Suppressor macrophage (primary cell): Measurements from ENCODE around the gene OSGIN1.
"Not testable (repeated sequence)": the region's sequence is repeated elsewhere in the genome, so short reads cannot be mapped to it uniquely, and the experiment has no call there.

Experiments used
- DNase-seq, 4 experiments: peaks; one replicate each; pipeline ENCODE4 v3.0.0-alpha.2; 2020 to 2022

OSGIN1 gene

DNA sequence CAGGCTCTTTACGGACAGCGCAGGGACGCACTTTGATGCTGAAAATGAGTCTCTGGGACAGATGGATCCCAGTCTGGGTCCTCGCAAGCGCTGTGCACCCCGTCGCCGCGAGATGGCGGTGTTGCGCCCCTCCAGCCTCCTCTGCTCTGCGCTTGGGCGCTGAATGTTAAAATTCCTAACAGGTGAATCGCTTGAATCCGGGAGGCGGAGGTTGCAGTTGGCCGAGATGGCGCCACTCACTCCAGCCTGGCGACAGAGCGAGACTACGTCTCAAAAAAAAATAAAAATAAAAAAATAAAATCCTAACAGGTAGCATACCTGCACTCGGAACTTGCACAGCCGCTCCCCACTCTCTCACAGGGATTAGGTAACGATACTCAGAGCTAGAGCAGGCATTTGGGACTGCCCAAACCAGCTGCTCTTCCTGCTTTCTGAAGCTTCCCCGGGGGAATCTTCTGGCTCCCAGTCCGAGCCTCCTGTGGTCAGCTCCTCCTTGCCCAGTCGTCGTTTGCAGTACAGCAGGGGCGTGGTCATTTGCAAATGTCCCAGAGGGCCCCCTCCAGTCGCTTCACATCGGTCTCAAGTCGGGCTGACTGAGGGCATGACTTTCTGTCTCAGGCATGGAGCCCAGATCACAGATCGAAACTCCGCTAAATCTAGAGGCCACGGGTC lies 26.2 kb upstream of the OSGIN1 start:
- DNase-seq = peak; percentile 59 to 80 (median 77)

DNA sequence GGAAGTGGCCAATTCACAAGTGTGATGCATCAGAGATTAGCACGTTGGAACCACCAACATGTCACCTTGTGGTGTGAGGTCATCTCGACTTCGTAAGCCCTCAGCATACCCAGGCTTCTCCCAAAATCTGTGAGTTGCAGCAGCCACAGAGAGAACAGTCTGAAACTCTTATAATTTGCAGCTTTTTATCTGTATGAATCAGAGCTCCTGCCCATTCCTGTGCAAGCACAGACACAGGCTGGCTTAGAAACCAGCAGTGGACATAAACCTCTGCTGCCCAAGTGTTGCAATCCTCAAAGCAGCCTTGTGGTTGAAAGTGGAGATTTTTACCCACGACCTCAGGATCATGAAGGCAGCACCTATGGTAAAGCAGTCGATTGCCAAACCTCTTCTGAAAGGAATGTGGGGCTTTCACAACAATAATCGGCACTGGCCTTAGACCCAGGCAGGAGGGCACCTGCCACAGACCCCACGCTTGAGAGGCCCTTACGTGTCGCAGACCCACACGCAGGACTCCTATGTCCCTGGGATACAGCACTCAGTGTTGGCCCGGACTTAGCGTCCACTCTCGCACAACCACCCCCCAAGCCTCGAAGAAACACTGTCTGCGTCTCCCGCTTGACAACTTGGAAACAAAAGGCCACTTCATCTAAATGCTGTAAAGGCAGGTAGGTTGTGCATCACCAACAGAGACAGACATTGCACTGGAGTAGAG lies 24.5 kb upstream of the OSGIN1 start:
- no peak for DNase-seq

DNA sequence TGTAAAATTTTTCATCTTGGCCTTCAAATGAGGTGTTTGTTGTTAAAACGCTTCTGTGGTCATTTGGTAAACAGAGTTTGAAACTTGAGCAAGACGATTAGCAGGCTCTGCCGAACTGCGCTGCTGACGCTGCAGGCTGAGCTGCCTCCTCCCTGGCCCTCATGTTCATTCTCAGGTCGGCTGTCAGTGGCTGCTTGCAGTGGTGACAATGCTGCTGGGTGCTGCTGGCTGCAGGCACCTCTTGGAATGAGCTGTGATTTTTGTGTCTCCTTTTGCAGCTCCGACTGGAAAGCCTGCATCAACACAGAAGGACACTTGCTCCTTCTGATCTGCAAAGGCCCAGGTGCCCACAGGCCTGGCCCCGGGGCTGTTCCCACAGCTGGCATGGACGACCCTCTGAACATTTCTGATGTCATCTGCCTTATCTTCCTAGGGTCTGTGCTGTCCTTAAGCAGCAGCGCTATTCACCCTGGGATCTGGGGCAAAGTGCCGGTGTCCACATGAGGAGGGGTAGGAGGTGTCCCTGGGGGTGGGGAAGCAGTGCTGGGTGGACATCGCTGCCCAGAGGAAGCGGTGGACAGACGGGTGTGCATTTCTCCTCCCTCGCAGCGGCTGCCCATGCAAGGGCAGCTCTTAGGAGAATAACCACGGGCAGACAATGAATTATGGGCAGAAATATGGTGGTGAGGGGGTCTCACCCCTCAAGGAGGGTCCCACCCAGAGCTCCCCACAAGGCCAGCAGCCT lies 23.1 kb upstream of the OSGIN1 start:
- DNase-seq = no peak

DNA sequence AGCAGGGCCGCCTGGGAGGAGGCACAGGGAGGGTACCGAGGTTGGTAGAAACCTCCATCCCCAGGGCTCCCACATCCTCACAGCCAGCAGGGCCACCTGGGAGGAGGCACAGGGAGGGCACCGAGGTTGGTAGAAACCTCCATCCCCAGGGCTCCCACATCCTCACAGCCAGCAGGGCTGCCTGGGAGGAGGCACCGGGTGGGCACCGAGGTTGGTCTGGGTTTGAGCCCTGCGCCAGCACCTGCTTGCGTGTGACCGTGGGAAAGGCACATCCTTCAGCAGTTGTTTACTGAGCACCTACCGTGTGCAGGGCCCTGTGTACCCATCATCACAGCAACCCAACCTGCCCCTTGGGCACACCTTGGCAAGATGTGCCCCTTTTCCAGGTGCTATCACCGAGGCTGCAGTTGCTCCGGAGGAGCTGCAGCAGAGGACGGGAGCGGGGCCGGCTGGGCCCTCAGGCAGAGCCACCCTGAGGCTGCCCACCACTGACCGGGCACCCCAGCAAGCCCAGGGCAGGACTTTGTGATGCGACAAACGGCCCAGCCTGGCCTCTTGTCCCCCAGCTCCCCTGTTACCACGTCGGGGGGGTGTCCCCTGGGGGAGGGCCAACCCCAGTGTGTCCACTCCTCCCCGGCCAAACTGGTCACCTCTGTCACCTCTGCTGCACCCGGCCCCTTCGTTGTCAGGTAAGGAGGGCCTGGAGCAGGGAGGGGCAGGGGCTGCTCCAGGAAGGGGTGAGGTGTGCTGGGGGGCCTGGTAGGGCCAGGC lies 22.1 kb upstream of the OSGIN1 start:
- no peak for DNase-seq

DNA sequence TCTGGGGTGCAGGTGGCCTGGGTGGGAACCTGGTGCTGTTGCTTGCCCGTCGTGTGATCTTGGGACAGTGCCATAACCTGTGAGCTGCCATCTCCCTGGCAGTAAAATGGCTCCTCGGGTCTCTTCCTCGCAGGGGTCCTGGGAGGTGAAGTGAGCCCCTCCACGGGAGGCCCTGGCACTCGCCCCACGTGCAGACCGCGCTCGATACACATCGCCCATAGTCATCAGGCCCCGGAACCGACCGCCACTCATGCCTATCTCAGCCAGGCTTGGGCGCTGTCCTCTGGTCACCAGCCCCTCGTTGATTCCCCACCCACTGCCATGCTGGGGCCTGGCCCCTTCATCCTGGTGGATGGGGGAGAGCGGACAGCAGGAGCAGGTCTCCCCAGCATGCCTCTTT lies 21.5 kb upstream of the OSGIN1 start:
- no peak for DNase-seq

DNA sequence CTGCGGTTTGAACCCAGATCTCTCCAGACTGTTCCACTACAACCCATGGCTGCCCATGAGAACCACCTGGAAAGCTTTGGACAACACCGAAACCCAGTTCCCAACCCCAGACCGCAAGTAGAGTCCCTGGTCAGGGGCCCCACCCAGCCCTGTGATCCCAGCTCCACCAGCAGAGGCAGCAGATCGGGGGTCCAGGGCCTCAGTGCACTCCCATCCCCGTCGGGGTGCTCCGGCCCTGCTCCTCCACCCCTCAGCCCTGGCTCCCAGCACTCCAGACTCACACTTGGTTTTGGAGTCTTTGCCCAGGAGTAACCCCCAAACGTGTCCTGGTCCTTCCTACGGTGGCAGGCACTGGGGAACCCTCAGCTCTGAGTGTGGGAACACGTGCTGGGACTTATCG lies 20.7 kb upstream of the OSGIN1 start:
- no peak for DNase-seq

DNA sequence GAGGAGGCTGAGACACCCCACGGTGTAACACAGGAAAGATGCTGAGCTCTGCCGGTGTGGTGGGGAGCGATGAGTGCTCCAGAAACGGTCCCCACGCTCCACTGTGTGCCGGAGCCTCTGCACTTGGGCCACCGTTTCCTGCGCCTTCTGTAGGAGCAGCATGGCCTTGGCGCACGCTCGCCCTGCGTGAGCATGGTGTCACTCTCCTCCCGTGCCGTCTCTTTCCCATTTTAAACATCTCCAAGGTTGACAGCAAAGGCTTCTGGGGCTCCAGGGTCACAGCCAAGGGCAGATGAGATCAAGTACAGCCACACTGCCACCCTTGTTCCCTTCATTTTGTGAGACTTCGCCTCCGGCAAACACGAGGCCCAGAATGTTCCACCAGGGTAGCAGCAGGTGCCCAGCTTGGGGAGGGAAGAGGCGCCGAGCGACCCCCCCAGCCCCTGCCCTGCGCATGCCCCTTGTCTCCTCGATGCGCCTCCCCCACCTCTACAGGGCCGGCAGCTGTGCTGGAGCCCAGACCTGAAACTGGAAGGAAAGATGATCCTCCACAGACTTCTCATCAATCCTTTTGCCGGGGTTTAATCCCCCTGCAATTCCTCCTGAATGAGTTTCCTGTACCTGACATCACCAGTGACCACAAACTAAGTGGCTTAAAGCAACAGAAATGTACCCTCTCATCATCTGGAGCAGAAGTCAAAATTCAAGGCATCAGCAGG lies 19.9 kb upstream of the OSGIN1 start:
- DNase-seq = no peak

DNA sequence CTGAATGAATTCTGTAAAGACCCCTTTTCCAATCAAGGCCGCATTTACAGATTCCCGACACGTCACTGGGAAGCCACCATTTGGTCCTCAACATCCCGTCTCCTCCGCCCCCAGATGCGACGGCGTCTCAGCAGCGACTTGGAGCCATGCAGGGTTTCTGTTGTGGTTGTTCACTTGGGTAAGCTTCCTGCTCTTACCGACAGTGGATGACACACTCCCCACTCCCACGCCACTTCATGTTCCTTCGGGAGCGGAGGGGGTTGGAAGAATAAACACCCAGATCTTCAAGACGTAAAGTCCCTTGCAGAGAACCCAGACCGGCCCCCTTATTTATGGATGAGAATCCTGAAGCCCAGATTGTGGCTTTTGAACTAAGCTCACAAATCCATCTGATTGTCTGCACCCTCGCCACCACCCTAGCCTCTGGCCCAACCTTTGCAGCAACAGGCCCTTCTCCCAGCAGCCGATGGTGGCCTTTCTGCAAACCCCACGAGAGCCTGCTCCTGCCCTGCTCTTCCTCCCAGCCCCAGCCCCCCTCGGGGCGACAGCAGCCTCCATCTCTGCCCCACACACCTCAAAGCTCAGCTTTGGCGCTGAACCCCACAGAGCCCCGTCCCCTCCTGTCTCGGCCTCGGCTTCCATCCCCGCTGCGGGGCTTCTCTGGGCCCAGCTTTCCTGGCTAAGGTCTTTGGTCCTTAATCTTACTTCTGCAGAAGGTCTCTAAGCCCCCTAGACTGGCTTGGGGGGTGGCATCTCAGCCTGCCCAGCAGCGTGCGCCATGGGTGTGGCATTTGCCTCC lies 19.0 kb upstream of the OSGIN1 start:
- peak in 2 of 4 experiments; percentile 17 to 41 for DNase-seq

DNA sequence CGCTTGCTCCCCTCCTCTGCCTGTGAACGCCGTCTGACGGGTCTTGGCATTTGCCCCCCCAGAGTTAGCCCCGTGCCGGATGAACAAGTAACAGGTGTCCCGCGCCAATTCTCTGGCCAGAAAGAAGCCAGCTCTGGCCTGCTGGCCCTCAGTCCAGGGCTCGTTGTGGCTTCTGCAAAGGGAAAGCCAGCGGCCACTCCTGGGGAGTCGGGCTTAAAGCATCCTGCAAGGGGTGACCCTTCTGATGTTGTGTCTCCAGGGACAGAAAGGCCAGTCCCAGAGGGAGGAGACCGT lies 18.4 kb upstream of the OSGIN1 start:
- DNase-seq = no peak

DNA sequence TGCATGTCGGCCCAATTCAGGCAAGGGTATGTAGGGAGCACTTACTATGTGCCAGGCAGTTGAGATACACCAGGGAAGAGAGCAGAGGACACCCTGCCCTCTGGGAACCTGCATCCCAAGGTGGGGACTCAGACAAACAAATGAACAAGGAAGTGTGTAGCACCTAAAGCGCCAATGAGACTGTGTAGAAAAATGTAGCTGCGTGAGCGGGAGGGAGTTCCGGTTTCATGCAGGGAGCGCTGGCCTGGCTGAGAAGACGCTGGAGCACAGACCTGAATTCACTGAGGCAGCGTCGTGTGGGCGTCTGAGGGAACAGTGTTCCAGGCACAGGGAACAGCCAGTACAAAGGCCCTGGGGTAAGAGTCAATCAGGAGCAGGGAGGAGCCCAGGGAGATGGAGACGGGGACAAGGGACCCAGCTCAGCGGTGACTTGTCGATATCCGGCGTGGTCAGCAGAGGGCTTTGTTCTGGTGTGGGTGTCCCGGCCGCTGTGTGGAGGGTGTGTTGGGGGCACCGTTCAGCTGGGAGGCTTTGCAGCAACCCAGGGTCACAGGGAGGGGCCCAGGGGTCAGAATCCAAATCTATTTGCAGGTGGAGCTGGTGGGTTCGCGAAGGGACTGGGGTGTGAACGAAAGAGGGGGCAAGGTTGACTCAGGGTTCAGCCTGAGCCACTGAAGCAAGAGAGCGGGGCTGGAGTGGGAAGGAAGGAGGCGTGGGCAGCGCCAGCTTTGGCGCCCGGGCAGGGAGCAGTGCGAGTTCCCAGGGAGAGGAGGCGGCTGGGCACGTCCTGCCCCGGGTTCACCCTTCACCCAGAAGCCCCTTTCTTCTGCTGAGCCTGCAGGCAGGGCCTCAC lies 17.8 kb upstream of the OSGIN1 start:
- DNase-seq = no peak

DNA sequence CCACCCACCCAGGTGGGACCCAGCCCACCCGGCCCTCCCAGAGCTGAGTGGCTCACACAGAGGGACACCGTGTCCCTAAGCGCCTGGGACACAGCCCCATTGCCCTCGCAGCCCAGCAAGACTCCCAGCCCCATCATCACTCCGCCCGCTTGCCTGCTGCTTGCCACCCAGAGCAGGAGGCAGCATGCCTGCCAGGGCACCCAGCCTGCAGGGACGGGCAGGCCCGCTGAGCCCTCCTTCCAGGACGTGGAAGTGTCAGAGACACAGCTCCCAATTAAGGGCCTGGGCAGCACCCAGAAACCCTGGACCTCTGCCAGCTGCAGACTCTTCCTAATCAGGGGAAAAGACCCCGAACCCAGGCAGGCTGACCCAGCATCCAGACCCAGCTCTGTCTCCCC lies 17.2 kb upstream of the OSGIN1 start:
- no peak for DNase-seq

DNA sequence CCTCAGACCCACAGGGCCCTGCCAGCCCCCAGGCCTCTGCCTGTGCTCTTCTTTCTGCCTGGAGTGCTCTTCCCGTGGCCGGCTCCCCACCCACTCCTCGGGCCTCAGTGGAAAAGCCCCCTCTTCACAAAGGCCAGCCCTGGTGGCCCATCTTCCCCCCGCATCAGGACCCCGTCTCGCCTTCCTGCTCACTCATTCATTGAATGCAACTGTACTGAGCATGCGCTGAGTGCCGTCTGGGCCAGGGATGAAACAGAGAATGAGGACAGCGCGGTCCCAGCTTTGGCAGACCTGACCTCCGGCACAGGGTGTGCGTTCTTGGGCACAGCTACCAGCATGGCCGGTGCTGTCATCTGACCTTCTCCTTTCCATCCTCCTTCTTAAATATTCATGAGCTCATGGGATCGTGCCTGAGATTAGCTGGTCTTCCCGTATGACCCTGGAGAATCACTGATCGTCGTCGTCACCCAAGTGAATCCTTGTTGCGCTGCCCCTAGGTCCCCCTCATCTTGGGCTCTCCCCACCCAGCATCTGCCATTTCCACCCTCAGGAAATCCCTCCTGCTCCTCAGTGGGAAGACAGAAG lies 16.4 kb upstream of the OSGIN1 start:
- no peak for DNase-seq

DNA sequence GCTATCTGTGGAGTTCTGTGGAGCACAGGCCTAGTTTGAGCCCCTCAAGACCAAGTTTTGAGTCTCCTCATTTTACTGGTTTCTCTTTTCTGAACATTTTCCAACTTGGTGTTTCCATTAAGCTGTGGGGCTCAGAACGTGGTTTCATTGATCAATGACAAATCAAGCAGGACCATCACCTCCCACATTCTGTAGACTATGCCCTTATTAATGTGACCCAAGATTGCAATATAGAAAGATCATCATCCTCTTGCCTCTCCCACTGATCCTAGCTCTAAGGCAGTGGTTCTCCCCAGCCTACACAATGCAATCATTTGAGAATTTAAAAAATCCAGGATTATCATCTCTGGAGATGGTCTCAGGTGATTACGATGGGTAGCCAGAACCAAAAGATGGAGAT lies 15.8 kb upstream of the OSGIN1 start:
- DNase-seq = no peak

DNA sequence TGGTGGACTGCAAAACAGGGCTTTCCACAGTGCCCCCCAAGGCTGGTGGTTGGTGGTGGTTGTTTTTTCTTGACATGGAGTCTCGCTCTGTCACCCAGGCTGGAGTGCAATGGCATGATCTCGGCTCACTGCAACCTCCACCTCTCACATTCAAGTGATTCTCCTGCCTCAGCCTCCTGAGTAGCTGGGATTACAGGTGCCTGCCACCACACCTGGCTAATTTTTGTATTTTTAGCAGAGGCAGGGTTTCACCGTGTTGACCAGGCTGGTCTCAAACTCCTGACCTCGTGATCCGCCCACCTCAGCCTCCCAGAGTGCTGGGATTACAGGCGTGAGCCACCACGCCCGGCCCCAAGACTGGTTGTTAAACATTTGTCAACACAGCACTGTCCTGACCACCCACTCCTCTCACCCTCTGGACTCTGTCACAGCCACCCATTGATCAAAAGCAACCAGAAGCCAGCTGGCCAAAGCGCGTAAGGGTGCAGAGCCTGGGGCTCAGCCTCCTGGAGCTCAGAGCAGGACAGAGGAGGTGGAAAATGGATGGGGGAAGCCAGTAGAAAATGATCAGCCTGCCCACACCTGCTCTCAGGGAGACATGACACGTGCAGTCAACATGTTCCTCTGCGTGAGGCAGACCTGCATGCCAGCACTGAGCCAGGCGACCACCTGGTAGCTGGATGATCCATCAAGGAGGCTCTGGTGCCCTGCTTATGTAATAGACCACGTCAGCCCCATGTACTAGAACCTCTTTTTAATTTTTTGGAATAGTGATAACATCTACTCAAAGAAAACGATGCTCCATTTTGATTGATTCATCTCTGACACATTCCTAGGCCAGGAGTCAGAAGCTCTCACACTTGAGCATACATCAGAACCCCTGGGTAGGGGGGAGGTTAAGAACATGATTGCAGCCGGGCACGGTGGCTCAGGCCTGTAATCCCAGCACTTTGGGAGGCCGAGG lies 14.8 kb upstream of the OSGIN1 start:
- DNase-seq = no peak

DNA sequence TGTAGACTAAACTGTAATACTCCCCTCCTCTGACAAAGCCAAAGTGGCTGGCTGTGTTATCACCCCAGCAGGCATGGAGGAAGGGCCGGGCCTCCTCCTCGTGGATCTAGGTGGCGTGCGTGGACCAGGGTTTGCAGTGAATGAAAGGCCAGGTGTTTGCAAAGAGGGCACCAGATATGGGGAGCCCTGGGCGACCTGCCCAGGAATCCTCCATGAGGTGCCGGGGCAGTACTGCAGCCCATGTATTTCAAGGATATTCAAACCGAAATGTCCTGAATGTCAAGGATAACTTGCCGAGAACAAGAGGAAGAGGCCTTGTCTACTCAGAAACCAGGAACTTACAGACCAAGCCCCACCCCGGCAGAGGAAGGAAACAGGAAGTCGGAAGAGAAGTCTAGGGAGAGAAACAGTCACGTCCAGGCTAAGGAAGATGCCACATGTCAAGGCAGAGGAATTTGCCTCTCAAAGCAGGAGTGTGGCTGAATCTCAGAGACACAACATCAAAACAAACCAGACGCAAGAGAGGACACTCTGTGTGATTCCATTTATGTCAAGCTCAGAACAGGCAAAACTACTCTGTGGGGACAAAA lies 13.7 kb upstream of the OSGIN1 start:
- peak; percentile 61 to 82 (median 78) for DNase-seq

DNA sequence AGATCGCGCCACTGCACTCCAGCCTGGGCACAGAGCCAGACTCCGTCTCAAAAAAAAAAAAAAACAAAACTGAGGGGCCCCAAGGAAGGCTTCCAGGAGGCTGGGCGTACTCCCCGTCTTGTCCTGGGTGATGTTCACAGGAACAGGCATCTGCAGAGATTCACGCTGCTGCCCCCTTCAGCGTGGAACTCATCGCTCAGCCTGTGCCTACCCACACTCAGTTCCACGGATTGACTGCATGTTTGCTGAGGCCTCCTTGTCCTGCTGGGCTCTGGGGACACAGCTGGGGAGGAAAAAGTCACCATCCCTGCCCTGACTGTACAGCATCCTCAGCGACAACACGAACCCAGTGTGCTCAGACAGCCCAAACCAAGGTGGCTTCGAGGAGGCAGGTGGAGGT lies 12.9 kb upstream of the OSGIN1 start:
- DNase-seq = no peak

DNA sequence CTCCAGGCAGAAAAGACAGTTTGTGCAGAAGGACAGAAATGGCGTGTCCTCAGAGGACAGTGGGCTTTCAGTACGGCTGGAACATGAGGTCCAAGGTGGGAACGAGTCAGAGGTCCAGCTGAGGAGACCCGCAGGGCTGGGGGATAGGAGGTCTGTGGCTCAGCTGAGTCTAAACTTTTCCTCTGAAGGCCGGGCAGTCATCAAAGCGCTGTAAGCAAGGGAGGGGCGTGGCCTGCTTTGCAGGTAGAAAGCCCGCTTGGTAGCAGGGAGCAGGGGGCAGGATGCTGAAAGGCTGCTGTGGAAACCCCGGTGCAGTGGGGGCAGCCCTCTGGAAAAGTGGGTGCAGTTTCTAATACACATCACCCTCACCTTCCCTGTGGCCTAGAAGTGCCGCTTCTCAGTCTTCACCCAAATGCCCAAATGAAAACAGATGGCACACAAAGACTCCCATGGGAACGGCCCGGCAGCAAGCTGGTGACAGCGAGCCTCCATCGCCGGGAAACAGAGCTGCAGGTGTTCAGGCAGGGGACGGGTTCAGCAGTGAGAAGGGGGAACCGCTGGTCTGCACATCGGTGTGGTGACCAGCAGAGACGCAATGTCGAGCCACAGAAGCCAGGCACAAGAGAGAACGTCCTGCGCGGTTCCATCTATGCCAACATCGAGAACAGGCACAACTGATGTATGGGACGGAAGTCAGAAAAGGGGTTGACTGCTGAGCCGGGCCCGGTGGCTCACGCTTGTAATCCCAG lies 12.2 kb upstream of the OSGIN1 start:
- no peak for DNase-seq

DNA sequence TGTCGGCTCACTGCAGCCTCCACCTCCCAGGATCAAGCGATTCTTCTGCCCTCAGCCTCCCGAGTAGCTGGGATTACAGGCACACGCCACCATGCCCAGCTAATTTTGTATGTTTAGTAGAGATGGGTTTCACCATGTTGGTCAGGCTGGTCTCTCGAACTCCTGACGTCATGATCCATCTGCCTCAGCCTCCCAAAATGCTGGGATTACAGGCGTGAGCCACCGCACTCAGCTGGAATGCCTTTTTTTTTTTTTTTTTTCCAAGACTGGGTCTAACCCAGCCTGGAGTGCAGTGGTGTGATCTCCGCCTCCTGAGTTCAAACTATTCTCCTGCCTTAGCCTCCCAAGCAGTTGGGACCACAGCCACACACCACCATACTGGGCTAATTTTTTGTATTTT lies 11.5 kb upstream of the OSGIN1 start:
- not testable (repeated sequence) for DNase-seq
